Fibroblast of upper back skin (primary cell): ENCODE results near the gene CRB1.
A peak's percentile ranks its signal among the peaks of the same experiment; 100 is the strongest.

Source experiments
- DNase-seq: peaks from one replicate; pipeline ENCODE4 v3.0.0-alpha.2; 2013

CRB1 gene

DNA sequence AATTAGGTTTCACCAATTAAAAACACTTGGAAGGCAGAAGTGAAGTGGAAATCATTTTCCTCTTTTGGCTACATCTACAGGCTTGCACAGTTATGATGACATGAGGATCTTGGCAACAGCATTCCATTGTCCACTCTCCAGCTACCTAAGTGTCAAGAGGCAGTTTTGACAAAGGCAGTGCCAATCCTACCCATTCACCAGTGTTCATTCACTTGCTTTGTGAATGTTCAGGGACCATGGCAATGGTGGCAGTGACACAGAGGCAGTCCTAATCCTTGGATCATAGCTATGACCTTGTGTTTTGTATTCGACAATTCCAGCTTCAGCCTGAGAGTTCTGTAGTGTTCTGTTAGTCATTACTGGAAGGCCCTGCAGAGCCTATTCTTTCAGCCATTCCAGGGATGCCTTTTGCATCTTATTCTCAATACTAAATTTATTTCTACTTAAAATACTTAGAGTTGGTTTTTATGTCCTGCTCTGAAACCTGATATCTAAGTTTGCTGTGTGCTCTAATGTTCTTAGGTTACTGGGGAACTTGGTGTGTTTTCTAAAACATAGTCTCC lies 36.7 kb downstream of the CRB1 start:
- peak; percentile 18 for DNase-seq

DNA sequence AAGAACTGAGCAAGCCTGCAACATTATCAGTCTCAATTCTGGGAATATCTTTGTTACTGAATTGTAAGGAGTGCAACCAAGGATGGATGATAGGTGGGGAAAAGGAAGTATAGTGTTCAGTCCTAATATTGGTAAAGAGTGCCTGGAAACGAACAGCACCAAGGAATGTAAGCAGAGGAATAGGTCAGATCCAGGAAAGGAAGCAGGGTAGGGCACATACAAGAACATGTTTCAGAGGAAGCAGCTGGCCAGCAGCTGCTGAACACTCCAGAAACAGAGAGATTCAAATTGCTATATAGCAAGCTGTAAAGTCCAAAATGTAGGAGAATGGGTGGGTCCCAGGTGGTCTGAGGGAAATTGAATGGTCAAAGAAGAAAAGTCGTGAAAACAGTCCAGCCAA lies 37.9 kb downstream of the CRB1 start:
- DNase-seq = no peak

DNA sequence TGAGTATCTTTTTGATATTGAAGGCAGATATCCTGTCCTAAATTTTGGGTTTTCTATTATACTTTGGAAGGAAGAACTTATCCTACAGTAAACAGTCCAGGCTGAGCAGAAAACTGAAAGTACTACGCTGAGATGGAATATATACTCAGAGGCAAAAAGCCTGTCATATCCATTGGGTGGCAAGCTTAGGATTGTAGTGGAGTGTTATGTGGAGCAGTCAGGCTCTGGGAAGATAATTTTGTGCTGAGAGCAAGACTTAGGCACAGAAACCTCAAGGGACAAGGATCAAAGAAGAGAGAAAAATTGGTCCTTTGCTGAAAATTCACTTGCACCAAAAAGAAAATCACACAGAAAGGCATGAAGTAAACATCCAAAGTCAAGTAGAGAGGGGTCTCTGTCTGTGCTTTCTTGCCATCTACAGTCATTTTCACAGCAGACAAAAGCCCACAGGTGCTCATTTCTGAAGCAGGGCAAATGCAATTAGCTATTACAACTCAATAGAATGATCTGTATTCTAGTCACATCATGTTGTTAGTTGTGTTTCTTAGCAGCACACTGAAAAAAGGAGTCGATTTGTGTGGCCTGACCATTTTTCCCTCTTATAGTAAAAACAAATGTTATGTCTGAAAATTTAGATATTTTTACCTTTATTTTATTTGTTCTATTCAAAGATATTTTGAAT lies 38.5 kb downstream of the CRB1 start:
- no peak for DNase-seq

DNA sequence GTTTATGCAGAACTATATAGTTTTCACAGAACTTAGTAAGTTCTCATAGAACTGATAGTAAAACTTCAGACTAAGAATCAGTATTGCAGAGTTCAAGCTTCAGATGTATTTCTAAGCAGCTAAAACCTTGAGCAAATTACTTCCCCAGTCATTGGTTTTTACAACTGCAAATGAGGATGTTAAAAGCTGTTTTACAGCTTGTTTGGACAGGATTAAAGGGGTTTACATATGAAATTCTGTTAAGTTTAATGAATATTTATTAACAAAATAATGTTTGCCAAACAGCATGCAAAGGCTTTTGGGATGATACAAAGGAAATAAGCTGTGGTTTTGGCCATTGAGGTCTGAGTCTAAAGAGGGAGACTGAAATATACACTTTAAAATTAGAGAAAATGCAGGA lies 39.1 kb downstream of the CRB1 start:
- DNase-seq = no peak

DNA sequence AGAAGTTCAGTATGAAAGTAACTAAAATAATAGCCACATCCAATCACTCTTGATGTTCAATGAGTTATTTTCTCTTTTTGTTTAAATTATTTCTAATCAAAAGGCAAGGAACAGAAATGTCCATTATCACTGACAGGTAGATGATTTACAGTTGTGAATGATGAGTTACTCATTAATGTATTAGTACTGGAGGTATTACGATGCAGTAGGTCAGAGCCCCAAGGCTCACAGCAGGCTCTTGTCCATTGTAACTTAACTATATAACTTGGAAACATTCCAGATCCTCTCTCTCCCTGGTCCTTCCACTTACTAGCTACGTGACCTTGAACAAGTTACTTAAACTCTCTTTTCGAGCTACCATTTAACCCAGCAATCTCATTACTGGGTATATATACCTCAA lies 39.5 kb downstream of the CRB1 start:
- no peak for DNase-seq

DNA sequence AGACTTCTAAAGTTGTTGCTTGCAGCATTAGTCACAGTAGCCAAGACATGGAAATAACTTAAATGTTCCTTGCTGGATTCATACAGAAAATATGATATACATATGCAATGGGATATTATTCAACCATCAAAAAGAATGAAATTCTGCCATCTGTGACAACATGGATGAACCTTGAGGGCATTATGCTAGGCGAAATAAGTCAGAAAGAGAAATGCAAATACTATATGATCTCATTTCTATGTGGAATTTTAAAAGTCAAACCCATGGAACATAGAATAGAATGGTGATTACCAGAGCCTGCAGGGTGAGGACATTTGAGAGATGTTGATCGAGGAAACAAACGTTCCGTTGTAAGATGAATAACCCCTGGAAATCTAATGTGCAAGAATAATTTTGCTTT lies 43.0 kb downstream of the CRB1 start:
- DNase-seq = no peak

DNA sequence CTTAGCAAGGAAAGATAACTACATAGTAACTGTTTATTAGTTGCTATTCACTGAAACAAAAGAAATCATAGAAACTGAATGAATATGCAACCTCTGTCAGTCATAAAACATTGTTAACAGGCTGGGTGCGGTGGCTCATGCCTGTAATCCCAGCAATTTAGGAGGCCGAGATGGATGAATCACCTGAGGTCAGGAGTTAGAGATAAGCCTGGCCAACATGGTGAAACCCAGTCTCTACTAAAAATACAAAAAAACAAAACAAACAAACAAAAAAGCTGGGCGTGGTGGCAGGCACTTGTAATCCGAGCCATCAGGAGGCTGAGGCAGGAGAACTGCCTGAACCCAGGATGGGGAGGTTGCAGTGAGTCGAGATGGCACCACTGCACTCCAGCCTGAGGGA lies 44.1 kb downstream of the CRB1 start:
- no peak for DNase-seq

DNA sequence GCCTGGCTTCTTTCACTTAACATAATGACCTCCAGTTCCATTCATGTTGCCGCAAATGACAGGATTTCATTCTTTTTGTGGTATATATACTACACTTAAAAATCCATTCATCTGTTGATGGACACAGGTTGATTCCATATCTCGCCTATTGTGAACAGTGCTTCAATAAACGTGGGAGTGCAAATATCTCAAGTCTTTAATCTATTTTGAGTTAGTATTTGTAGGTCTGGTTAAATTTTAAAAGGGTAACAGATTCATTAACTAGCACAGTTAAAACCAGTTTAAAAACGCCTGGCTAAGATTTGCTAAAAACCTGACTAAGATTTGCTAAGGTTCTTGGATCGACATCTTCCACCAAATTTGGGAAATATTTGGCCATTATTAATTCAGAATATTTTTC lies 45.7 kb downstream of the CRB1 start:
- DNase-seq = no peak

DNA sequence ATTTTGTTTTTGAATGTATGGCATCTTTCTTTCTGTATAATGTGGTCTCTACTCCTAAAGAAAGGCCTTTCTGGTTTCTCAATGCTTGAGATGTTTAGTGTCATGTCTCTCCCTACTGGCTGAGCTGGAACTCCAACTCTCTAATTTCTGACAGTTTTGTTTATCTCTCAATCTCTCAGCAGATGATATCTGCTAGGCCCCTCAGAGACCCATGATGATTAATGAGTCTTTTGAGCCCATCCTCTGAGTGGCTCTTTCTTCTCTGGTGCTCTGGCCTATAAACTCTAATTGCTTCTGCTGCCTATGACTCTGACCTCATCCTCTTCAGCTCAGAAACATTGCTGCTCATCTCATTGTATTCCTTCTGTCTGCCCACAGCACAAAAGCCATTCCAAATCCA lies 46.6 kb downstream of the CRB1 start:
- peak; percentile 23 for DNase-seq

DNA sequence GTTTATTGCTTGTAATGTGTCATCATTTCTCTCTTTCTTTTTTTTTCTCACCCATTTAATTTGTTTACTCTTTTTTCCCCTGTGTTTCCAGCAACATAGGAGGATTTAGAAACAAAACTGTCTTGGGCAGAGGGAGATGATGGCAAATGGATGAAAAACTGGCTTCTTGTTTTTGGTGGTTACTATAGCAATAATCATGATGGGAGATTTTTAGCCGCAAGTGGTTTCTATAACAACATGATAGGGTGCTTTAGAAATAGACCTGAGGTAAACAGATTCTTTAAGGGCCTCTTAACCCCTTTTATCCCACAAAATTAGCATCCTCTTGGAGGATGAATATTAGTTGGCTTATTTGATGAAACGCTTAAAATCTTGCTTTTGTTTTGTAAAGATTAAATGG lies 51.6 kb downstream of the CRB1 start:
- no peak for DNase-seq

DNA sequence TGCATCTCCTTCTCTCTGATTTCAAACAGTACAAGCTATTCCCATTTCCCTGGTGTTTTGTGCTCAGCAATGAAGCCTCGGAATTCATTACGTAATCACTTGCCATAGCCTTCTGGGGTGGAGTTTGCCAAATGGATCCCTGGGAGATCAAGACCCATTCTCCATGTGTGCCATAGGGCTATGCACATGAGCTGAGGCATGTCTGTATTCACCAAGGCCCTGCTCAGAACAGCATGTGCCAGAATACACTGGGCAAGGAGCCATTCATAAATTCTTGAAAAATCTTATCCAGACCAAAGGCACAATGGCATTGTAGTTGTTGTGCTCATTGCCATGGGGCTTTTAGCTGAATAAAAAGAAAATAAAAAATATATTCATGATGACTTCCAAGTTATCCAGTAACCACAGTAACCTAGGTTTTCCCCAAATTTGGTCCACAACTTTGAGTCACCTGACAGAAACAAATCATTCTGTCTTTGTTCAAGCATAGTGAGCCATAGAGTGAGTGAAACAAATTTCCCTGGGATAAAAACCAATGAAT lies 53.0 kb downstream of the CRB1 start:
- DNase-seq = peak; percentile 83

DNA sequence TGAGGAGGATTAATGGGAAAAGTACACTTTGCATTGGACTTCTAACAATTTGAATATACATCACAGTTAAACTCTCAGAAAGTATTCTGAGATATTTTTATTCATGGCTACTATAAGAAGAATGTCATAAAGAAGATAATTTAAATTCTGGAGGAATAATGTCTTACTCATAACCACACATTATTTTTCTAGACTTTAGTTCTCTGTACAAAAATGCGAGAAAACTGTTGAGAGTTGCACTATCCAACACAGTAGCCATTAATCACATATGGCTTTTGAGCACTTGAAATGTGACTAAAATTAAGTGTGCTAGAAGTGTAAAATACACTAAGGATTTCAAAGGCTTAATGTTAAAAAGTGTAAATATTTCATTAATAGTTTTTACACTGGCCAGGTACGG lies 53.8 kb downstream of the CRB1 start:
- peak; percentile 62 for DNase-seq

DNA sequence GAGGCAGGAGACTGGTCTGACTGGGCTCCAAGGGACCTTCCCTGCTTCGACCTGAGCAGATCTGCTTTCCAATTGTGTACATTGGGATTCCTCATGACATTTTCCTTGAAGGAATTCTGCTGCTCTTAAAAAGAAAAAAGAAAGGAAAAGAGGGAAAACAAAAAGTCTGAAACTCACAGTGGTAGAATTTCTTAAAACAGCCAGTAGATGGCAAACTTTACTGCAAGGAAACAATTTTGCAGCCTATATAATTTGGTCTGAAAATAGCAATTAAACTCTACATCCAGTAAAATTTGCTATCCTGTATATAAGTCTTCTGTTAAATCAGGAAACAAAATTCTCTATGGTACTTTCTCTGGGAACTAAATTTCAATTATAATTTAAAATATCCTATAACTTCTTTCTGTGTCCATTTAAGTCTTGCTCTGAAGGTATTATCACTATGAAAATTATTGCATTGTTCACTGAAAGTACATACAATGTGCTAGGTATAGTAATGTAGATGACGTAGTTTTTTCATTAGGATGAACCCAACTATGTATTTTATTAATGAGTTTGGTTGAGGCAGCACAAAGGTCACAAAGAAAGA lies 59.8 kb downstream of the CRB1 start:
- no peak for DNase-seq

DNA sequence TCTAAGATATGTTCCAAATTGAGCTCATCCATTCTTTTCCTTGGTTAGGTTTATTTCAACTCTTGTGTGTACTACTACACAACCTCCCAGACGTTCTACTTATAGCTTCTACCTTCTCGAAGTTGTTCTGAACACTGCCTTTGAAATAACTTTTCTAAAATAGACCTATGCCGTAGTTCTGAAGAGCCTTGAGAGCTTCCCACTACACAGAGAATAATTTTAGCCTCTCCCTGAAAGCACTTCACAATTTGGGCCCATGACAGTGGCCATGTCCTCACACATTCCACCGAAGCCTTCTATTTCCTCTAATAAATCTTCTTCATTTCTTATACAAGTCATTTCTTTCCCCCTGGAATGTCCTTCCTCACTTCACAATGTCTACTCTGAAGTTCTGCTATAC lies 62.2 kb downstream of the CRB1 start:
- no peak for DNase-seq

DNA sequence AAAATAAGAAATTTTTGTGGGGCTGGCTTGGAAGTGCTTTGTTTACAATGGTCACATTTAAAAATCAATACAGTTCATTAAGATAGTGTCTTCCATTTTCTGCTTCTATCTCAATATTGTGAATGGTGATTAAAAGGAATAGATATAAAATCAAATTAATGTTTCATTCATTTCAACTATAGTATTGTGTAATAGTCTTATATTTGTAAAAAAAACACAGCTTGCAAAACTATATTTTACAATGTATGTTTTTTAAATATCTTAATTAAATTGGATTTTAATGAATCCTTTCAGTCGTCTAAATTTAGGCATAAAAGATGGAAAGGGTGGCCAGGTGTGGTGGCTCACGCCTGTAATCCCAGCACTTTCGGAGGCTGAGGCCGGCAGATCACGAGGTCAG lies 63.5 kb downstream of the CRB1 start:
- no peak for DNase-seq

DNA sequence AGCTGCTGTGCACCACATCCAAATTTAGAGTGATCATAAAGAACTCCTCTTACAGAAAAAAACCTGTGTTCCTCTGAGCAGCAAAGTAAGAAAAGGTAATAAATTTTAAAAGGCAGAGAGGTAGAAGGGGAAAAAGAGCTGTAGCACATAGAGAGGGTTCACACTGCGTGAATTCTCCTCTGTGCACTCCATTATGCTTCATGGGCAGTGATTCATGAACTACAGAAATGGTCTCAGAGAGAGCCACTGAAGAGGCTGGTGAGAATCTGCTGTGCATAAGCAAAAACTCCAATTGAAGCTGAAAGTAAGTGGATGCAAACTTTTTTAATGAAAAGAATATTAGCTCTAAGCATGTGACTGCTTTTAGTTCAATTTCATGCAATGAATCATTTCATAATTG lies 65.0 kb downstream of the CRB1 start:
- no peak for DNase-seq

DNA sequence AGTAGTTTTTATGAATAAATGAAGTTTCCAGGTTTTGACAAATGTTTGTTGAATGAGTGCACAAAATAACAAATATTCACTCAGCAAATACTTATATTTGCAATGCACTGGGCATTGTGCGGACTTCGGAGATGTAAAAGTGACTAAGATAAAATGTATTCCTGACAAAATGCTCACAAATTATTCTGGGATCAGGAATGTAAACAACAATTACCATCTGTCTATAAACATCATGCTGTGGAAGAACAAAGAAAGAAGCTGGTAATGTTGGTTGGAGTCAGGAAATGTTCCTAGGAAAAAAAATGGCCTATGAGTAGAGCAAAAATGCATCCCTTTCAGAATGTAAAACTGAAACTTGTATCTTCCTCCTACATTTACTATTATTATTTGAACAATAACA lies 68.5 kb downstream of the CRB1 start:
- DNase-seq = no peak

DNA sequence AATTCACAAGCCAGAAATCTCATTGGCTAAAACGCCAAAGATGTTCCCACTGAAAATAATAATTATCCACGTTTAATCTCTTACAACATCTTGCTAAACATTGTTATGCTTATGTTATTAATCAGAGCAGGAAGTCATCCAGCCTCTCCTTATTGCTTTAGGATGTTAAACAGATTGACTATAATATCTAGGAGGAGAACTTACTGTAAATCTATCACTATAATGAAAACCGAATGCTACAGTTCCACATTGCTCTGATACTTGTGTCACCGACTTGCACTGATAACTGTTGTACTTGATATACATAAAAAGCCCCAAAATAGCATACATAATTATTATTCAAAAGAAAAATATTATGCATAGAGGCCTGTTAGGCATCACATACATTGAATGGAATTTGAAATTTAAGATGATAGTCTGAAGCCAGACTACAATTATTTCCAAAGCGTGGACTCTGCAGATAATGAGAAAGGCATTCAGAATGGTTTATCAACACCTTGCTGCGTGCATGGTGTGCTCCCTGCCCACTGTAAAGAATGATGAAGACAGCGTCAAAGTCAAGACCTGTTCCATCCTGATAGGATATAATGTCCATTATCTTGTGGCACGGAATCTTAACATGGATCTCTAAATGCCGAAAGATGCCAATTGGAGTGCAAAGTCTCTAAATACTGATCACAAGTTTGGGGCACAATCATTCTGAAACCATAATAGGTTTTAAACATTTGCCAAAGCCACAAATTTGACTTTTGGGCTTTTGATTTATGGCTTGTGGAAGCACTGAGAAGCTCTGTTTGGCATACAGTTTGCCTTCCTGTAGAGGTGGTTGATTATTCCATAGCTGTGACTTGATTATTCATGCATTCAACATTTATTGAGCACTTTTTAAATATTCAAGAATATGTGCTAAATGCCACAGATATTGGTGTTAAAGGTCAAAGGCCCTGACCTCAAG lies 71.3 kb downstream of the CRB1 start:
- peak; percentile 27 for DNase-seq

DNA sequence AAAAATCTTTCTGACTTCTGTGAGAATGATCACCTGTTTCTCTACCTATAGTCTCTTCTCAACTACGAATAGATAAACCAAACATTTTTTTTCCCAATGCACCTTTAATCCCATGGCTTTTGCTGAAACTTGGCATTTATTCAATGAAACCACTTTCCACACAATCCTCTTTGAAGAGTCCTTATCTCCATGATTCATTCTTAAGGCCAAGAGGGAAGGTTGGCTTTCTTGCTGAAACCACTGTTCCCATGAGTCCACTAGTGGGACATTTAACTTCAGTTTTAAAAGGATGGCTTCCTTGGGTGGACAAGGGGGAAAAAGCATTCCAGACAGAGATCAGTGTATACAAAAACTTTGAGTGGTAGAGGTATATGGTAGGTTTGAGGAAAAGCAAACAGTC lies 73.6 kb downstream of the CRB1 start:
- no peak for DNase-seq

DNA sequence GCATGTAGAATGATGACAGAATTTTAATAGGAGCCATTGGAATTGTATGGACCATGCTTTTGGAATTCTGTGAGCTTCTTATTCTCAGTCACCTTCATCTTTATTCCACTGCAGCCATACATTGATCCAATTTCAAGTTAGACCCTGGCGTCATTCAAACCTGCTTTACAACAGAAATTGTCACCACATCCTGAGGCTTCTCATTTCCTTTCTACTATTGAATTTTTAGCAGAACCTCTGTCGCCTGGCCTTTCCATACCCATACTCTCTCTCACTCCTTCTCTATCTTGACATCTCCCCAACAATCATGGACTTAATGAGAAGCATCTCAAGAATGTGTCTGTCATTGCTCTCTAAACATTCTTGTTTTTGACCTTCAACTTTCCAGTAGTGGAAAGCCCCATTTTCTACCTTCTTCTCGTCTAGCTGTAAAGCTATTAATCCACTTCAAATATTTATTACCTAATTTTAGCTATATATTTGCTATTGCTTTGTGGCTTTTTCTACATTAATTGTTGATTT lies 74.1 kb downstream of the CRB1 start:
- peak; percentile 13 for DNase-seq

DNA sequence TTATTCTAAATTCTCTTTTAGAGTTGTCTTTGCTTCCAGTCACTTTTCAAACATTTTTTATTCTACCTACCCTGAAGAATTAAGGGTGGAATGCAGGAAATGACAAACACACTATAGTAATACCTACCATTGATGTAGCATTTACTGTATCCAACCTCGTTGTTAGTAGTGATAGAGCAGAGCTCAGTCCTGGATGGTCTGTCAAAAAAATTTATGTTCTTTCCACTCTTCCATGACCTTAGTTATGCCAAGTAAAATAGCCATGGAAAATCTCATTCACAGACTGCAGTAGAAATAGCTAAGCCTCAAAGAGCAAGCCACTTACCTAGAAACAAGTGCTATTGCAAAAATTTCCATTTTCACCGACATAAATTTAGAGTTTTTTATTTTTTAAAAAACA lies 74.6 kb downstream of the CRB1 start:
- no peak for DNase-seq

DNA sequence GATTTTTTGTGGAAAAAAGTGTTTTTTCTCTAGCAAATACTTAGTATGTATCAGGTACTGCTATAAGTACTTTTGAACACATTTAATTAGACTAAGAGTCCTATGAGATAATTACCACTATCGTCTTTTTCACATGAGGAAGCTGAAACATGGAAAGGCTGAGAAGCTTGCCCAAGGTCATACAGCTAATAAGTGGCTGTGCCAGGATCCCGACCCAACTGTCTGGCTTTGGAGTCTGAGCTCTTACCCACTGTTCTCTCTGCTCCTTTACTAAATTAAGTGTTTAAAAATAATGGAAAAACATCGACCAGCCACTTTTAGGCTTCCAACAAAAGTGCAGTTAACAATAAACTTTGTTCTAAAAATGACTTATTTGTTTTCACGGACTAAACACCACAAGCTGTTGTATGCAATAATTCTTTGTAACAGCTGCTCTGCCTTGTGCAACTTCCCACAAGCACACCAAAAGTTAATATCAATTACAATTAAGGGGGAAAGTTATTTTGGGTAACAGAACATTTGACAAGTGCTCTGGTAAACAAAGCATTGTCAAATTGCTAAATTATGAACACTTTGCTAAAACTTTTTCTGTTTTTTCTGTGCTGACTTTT lies 75.7 kb downstream of the CRB1 start:
- DNase-seq = no peak
